ENCODE results near the gene ZDHHC14. TPM values are rescaled to one million over a fixed set of nuclear protein-coding genes. Genes with fewer than 3 reads are reported as not detected.

The ZDHHC14 gene
- total and polyA plus RNA-seq, 2 of the 8 experiments (the other 6 are each of a cell fraction or from before 2014, with no cell fraction given) = 2.9 to 5.3 TPM

- TF ChIP-seq CHD1 (IDR thresholded peaks at IDR 0.05; ENCODE audit: low read depth, low read length) (no peak), RBBP5 (IDR thresholded peaks at IDR 0.05; ENCODE audit: borderline replicate concordance, low read depth, low read length) (no peak), SIX5 (IDR thresholded peaks at IDR 0.05; ENCODE audit: low read depth, low read length) (no peak)
These were observed 107.1 kb downstream of the ZDHHC14 start (continued) for GRCh38 chr6:157488058-157488457.
